SK-N-SH treated with all-trans-retinoic acid at 6 μM for 48 hours (cell line): ENCODE measurements around the gene COL28A1.

Experiments used
- ARNTL ChIP-seq: fragments of 450-650 bp; formaldehyde crosslinking; IDR thresholded peaks from 2 replicates; pipeline ENCODE4 v1.5.0; 2020; ENCODE audit warnings: low read depth, mild to moderate bottlenecking, moderate library complexity, borderline replicate concordance
- SNAI2 ChIP-seq: fragments of 250-450 bp; sonication (Bioruptor Pico); IDR thresholded peaks from 2 replicates; pipeline ENCODE4 v1.5.0; 2020; ENCODE audit warnings: mild to moderate bottlenecking, moderate library complexity
- ZC3H10 ChIP-seq: fragments of 250-450 bp; sonication (Bioruptor Pico); IDR thresholded peaks from 2 replicates; pipeline ENCODE4 v1.5.1; 2021; ENCODE audit warnings: mild to moderate bottlenecking, moderate library complexity
- ZFP3 ChIP-seq: fragments of 250-450 bp; sonication (Bioruptor Pico); IDR thresholded peaks from 2 replicates; pipeline ENCODE4 v1.5.0; 2020; ENCODE audit warnings: mild to moderate bottlenecking, moderate library complexity
- TF ChIP-seq, protein P1 (sequence below): fragments of 250-450 bp; sonication (Bioruptor Pico); IDR thresholded peaks from 2 replicates; pipeline ENCODE4 v1.8.0; 2020; ENCODE audit warnings: mild to moderate bottlenecking, moderate library complexity, borderline replicate concordance

DNA sequence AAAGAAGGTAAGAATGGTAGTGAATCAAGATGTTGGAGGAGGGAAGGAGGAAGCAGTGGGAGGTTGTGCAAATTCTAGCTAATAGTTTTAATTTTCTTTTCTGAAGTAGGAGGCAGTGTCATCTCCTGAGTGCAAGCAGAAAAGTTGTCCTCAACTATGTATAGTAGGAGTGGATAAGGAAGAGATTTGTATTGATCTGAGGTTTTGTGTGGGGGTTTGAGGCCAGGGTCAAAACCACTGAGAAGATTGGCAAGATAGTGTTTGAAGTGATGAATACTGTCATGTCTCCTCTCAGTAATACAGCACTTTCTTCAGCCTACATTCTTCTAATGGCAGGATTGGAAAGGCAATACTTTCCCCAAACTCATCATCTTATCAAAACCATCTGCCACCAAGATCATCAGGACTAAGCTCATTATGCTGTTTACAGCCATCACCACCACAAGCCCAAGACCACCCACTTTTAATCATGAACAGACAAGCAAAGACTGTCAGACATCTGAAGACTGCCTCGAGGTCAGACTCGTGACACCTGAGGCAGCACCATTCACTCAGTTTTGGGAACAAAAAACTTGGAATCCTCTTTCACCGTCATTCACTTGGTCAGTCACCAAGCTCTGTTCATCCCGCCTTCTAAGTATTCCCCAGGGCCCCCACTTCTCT lies 29.5 kb upstream of the COL28A1 start:
- TF ChIP-seq ZC3H10 (CRISPR knock-in tag) (no peak), ARNTL (no peak), SNAI2 (CRISPR knock-in tag) (no peak), ZFP3 (no peak)
- TF ChIP-seq, protein P1, sequence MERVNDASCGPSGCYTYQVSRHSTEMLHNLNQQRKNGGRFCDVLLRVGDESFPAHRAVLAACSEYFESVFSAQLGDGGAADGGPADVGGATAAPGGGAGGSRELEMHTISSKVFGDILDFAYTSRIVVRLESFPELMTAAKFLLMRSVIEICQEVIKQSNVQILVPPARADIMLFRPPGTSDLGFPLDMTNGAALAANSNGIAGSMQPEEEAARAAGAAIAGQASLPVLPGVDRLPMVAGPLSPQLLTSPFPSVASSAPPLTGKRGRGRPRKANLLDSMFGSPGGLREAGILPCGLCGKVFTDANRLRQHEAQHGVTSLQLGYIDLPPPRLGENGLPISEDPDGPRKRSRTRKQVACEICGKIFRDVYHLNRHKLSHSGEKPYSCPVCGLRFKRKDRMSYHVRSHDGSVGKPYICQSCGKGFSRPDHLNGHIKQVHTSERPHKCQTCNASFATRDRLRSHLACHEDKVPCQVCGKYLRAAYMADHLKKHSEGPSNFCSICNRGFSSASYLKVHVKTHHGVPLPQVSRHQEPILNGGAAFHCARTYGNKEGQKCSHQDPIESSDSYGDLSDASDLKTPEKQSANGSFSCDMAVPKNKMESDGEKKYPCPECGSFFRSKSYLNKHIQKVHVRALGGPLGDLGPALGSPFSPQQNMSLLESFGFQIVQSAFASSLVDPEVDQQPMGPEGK = no peak
